NCI-H2196 treated with DMSO at 0.1 percent for 48 hours (cell line): ENCODE measurements around the gene LMNB1.

Experiments used
- DNase-seq: peaks from one replicate; lab custom pipeline; 2025; ENCODE audit not compliant: unreplicated experiment; lab: John Stamatoyannopoulos, UW

Gene LMNB1

GRCh38 chr5:126883564-126884245, 106.8 kb downstream of the LMNB1 start:
- DNase-seq = no peak

- DNase-seq = no peak
Measured at GRCh38 chr5:126884269-126884819, 107.4 kb downstream of the LMNB1 start.
